ENCODE data around the gene KIF18B.

GRCh38 chr17:44983563-44983962 is 36.0 kb upstream of the KIF18B start:
- TF ChIP-seq CTCF (IDR thresholded peaks at IDR 0.05): no peak
- no peak for TF ChIP-seq POLR2AphosphoS5 (IDR thresholded peaks at IDR 0.05)
